CD1c-positive myeloid dendritic cell (primary cell): ENCODE results near the gene TRAF2.

Experiments used
- DNase-seq: peaks from one replicate; pipeline ENCODE4 v3.0.0-alpha.2; 2016; ENCODE audit errors: extremely low spot score

The TRAF2 gene

GRCh38 chr9:136949817-136950655 lies 63.7 kb downstream of the TRAF2 start:
- DNase-seq = peak; percentile 93

- no peak for DNase-seq
Measured at GRCh38 chr9:136950656-136951276, 64.5 kb downstream of the TRAF2 start.

GRCh38 chr9:136951541-136952320 lies 65.4 kb downstream of the TRAF2 start, which contains the start of gene LCN12:
TSS of gene LCN12 (plus strand) at chr9:136952273. CDS start at chr9:136952328, 55 bp downstream.
- no peak for DNase-seq

DNA sequence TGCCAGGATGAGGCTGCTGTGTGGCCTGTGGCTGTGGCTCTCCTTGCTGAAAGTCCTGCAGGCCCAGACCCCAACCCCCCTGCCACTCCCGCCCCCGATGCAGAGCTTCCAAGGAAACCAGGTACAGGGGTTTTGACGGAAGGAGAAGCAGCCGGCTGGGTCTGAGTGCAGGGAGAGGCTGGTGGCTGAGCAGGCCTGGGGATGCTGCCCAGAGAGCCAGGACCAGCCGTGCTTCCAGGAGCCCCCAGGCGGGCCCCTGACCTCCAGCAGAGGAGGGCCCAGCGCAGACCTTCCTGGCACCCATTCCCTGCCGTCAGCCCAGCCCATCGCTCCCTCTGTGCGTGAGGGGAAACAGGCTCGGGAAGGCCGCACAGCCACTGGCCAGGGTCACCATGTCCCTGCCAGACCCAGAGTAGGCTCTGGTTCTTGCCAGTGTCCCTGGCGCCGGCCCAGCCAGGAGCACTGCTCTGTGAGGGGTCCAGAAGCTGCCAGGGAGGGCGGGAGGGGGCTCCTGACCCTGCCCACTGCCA lies 66.1 kb downstream of the TRAF2 start:
- DNase-seq = no peak

- no peak for DNase-seq
Measured at GRCh38 chr9:136952876-136953770, 66.8 kb downstream of the TRAF2 start.

DNA sequence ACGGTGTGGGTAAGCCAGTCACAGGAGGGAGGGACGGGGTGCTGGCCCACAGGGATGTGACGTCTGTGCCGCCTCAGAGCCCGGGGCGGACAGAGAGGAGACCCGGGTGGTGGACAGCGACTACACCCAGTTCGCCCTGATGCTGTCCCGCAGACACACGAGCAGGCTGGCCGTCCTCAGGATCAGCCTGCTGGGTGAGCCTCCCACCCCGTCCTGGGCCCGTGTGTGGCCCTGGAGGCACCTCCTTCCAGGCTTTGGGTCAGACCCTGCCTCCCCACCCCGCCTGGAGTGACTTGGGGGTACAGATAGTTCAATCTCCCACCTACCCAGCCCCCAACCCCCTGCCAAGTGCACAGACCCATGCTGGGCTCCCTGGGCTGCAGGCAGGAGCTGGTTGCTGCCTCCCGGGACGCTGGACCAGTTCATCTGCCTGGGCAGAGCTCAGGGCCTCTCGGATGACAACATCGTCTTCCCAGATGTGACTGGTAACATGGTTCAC lies 67.5 kb downstream of the TRAF2 start:
- DNase-seq = no peak

- no peak for DNase-seq
Measured at GRCh38 chr9:136954270-136955083, 68.2 kb downstream of the TRAF2 start.

- DNase-seq = no peak
Measured at GRCh38 chr9:136955202-136955942, 69.1 kb downstream of the TRAF2 start.

GRCh38 chr9:136955943-136956335 lies 69.6 kb downstream of the TRAF2 start:
- no peak for DNase-seq

DNA sequence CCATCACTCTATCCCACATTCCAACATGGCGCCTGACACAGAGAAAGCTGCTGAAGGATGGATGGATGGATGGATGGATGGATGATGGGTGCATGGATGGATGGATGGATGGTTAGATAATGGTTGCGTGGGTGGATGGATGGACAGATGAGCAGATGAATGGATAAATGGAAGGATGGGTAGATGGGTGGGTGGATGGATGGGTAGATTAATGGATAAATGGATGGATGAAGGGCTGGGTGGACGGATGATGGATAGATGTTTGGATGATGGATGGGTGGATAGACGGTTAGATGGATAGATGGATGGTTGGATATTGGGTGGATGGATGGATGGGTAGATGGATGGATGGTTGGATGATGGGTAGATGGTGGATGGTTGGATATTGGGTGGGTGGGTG lies 70.3 kb downstream of the TRAF2 start:
- DNase-seq = no peak

DNA sequence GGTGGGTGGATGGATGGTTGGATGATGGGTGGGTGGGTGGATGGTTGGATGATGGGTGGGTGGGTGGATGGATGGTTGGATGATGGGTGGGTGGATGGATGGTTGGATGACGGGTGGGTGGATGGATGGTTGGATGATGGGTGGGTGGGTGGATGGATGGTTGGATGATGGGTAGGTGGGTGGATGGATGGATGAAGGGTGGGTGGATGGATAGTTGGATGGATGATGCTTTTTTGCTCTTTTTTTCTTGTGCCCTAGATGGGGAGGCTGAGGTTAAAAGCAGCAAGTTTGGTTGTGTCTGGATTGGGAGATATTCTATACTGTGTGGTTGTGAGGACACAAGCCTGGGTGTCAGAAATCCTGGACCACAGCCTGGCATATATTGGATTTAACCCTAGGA lies 71.1 kb downstream of the TRAF2 start:
- no peak for DNase-seq

GRCh38 chr9:136957901-136958300 lies 71.6 kb downstream of the TRAF2 start:
- no peak for DNase-seq

DNA sequence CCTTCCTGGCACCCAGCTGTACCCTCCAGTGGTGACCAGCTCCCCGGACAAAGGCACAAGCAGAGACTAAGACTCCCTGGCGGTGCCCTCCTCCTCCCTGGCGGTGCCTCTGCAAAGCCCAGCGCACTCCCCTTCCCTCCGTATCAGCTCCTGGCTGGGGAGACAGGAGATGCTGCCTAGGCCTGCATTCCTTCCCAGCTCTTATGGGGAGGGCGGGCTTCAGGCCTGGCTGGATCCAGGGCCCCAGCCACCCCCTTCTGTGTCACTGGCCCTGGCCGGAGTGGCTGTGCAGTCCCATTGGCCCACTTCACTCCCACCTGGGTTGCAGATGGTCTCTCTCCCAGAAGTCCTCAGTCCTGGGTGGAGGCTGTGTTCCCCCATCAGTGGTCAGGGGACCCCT lies 72.2 kb downstream of the TRAF2 start:
- no peak for DNase-seq

DNA sequence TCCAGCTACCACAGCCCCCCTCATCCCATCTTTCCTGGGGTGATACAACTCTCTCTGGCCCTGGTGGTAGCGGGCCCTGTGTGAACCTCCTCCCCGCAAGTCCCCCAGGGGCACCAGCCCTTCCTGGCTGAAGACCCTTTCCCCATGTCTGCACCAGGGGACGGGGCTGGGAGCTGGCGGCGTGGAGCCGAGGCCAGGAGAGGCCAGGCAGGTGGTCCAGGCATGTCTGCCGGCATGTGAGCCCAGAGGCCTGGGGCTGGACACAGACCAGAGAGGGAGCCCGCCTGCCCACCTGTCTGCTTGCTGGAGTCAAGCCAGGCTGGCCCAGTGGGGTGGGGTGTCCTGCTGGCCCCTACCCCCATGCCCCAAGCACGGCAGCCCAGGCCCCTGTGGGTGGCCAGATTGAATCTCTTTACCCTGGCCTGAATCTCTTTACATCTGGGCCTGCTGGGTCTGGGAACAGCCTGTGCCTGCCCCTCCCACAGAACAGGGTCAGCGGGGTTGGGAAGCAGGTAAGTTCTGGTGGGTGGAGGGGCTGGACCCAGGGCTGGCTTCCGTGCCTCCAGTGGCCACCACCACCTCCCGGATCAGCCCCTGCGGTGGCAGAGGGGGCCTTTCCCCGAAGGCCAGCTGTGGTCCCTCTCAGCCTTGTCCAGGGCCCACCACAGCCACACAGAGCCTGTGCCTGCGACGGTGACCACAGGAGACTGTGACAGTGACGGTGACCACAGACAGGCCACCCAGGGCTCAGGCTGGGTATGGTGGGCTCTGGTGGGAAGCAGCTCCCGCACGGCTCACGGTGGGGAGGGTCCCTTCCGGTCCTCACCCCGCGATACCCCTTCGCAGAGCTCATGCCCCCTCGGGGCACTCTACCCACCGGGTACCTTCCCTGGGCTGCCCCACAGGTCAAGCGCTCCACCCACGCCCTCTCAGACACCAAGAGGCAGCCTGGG lies 72.9 kb downstream of the TRAF2 start:
- DNase-seq = no peak

DNA sequence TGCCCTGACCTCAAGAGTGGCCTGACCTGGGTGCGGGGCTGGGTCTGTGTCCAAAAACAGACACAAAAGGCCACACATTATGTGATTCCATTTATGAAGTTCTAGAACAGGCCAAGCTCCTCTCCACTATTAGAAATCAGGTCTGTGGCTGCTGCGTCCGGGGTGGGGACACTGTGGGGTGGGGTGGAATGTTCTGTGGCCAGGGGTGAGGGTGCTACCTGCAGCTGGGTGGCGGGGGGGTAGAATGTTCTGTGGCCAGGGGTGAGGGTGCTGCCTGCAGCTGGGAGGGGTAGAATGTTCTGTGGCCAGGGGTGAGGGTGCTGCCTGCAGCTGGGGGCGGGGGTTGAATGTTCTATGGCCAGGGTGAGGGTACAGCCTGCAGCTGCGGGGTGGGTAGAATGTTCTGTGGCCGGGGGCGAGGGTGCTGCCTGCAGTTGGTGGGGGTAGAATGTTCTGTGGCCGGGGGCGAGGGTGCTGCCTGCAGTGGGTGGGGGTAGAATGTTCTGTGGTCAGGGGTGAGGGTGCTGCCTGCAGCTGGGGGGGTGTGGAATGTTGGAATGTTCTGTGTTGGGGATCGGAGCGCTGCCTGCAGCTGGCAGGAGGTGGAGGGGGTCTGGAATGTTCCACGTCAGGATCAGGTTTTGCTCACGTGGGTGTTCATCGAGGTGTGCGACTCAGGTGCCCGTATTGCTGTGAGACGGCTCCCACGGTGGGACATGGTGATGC lies 74.1 kb downstream of the TRAF2 start:
- DNase-seq = no peak

DNA sequence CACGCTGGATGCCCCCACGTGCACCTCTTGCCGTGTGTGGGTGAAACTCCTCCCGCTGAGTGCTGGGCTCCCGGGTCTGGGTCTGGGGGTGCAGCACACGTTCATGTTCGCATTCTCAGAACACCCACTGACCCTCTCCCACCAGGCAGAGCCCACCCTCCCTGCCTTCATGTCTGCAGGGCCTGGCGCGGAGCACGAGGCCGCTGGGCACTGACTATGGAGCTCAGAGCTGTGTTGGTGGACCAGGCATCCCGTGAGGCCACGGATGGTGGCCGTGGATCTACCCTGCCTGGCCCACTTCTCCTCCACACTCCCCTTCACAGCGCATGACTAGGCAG lies 74.6 kb downstream of the TRAF2 start:
- DNase-seq = no peak

- DNase-seq = no peak
Measured at GRCh38 chr9:136961279-136962065, 75.2 kb downstream of the TRAF2 start.
